ENCODE data around the gene APOBEC3B. TPM values are rescaled to one million over a fixed set of nuclear protein-coding genes. Genes with fewer than 3 reads are reported as not detected.
"Not testable (repeated sequence)": the region's sequence is repeated elsewhere in the genome, so short reads cannot be mapped to it uniquely, and the experiment has no call there.

APOBEC3B gene
- total RNA-seq, 1 experiment from 2014 or later, result 11.3 TPM

DNA sequence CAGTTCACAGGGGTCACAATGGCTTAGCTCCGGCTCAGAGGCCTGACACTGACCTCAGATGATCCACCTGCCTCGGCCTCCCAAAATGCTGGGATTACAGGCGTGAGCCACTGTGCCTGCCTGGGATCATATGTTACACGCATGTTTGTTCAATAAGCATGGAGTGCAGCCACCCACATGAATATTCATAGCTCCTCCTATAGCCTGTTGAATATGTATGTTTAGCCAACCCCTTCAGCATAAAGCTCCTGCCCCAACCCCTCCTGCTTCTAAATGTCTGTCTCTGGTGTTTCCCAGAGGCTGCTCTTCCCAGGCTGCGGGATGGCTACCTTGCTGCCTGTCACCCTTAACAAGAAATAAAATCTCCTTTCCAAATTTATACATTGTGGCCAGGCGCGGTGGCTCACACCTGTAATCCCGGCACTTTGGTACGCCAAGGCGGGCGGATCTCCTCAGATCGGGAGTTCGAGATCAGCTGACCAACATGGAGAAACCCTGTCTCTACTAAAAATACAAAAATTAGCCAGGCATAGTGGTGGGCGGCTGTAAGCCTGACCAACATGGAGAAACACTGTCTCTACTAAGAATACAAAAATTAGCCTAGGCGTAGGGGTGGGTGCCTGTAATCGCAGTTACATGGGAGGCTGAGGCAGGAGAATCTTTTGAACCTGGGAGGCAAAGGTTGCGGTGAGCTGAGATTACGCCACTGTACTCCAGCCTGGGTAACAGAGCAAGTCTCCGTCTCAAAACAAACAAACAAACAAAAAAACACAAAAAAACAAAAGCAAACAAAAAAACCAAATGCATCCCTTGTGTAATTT lies 57.4 kb downstream of the APOBEC3B start:
- POLR2A ChIA-PET (ENCODE audit: unreplicated experiment), result no interaction called here
- no TSS peak for BruUV-seq (replicated peaks)
- TF ChIP-seq EZH2phosphoT487 (IDR thresholded peaks at IDR 0.05; ENCODE audit: borderline replicate concordance, low read length), result no peak
- TF ChIP-seq EZH2 (IDR thresholded peaks at IDR 0.05; ENCODE audit: low read length, unreplicated experiment), result no peak
- Histone ChIP-seq H3K79me2 (ENCODE audit: low read length) (no peaks in the 10 kb centered on the region), H3K9ac (ENCODE audit: low read length) (no peak overlapping the region), H3K27ac (ENCODE audit: low read length) (no peak overlapping the region), H3K4me3 (ENCODE audit: low read length) (no peak overlapping the region), H4K20me1 (ENCODE audit: low read length) (no peaks in the 10 kb centered on the region), H3F3A (ENCODE audit: low read length, unreplicated experiment) (no peaks in the 10 kb centered on the region), H3K4me2 (ENCODE audit: low read length) (no peak overlapping the region), H3K36me3 (ENCODE audit: low read depth, low read length) (no peaks in the 10 kb centered on the region), H3K4me1 (ENCODE audit: insufficient read depth, low read length) (no peaks in the 10 kb centered on the region), H2AFZ (ENCODE audit: low read length) (no peak overlapping the region), H3K27me3 (ENCODE audit: low read length) (no peaks in the 10 kb centered on the region), H3K9me2 (replicated peaks; ENCODE audit: low read length) (no peaks in the 10 kb centered on the region), H3K9me3 (ENCODE audit: low read length) (no peaks in the 10 kb centered on the region)
- CTCF ChIA-PET, result no interaction called here
- DNase-seq (no peak), ATAC-seq (no peak)
- intact Hi-C loops (cut with micrococcal nuclease), result no loop called here

GRCh38 chr22:39040155-39040537 lies 58.0 kb downstream of the APOBEC3B start:
- H3K4me1 ChIP-seq (ENCODE audit: insufficient read depth, low read length); H3K9me3 ChIP-seq (ENCODE audit: low read length); H2AFZ ChIP-seq (ENCODE audit: low read length); ATAC-seq; H3K9me2 ChIP-seq (replicated peaks; ENCODE audit: low read length); BruUV-seq (replicated peaks); H3K27me3 ChIP-seq (ENCODE audit: low read length); H3K27ac ChIP-seq (ENCODE audit: low read length); H3K79me2 ChIP-seq (ENCODE audit: low read length); CTCF ChIA-PET; H3K36me3 ChIP-seq (ENCODE audit: low read depth, low read length); H3K4me2 ChIP-seq (ENCODE audit: low read length); H4K20me1 ChIP-seq (ENCODE audit: low read length); H3K4me3 ChIP-seq (ENCODE audit: low read length); intact Hi-C loops (cut with micrococcal nuclease); H3F3A ChIP-seq (ENCODE audit: low read length, unreplicated experiment); POLR2A ChIA-PET (ENCODE audit: unreplicated experiment); H3K9ac ChIP-seq (ENCODE audit: low read length); DNase-seq: not testable (repeated sequence)

- intact Hi-C loops (cut with micrococcal nuclease); H3K4me3 ChIP-seq (ENCODE audit: low read length); H3K9me2 ChIP-seq (replicated peaks; ENCODE audit: low read length); H3K9me3 ChIP-seq (ENCODE audit: low read length); H3K79me2 ChIP-seq (ENCODE audit: low read length); H3K27me3 ChIP-seq (ENCODE audit: low read length); H3K27ac ChIP-seq (ENCODE audit: low read length); DNase-seq; H3K9ac ChIP-seq (ENCODE audit: low read length); ATAC-seq; H3K4me2 ChIP-seq (ENCODE audit: low read length); H3F3A ChIP-seq (ENCODE audit: low read length, unreplicated experiment); H3K4me1 ChIP-seq (ENCODE audit: insufficient read depth, low read length); H4K20me1 ChIP-seq (ENCODE audit: low read length); H2AFZ ChIP-seq (ENCODE audit: low read length); CTCF ChIA-PET; POLR2A ChIA-PET (ENCODE audit: unreplicated experiment); H3K36me3 ChIP-seq (ENCODE audit: low read depth, low read length); BruUV-seq (replicated peaks): not testable (repeated sequence)
Measured at GRCh38 chr22:39040538-39041296, 58.6 kb downstream of the APOBEC3B start, which contains the start of gene APOBEC3F. TSS of gene APOBEC3F (plus strand) at chr22:39040864. CDS start at chr22:39040961, 97 bp downstream.

DNA sequence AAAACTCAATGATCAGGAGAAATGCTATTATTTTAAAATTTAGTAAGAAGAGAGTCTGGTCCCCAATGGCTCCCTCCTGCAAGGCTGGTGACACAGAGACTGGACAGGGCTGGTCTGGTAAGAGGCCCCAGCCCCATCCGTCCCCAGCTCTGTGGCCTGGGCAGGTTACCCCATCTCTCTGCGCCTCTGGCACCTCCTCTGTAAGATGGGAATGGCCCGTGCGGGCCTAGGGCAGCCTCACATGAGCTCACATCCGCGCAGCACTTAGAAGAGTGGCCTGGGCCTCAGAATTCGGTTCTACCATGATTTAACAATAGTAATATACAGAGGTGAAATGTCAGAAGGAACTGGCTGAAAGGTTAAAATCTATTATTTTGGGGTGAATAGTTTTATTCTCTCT lies 59.8 kb downstream of the APOBEC3B start:
- no peaks in the 10 kb centered on the region for H3K36me3 ChIP-seq (ENCODE audit: low read depth, low read length)

More for the DNA sequence above, 59.8 kb downstream of the APOBEC3B start:
- Histone ChIP-seq H3K4me3 (ENCODE audit: low read length) (no peak overlapping the region), H3K27ac (ENCODE audit: low read length) (no peak overlapping the region), H3F3A (ENCODE audit: low read length, unreplicated experiment) (no peaks in the 10 kb centered on the region), H3K9me2 (replicated peaks; ENCODE audit: low read length) (no peaks in the 10 kb centered on the region), H3K79me2 (ENCODE audit: low read length) (no peaks in the 10 kb centered on the region), H4K20me1 (ENCODE audit: low read length) (no peaks in the 10 kb centered on the region), H3K9ac (ENCODE audit: low read length) (no peak overlapping the region), H3K4me2 (ENCODE audit: low read length) (no peak overlapping the region), H2AFZ (ENCODE audit: low read length) (no peak overlapping the region), H3K4me1 (ENCODE audit: insufficient read depth, low read length) (no peaks in the 10 kb centered on the region), H3K9me3 (ENCODE audit: low read length) (no peaks in the 10 kb centered on the region), H3K27me3 (ENCODE audit: low read length) (no peaks in the 10 kb centered on the region)
- BruUV-seq (replicated peaks), result no TSS peak
- intact Hi-C loops (cut with micrococcal nuclease), result no loop called here
- ATAC-seq, result no peak
- no peak for DNase-seq
- ChIA-PET CTCF (no interaction called here), POLR2A (ENCODE audit: unreplicated experiment) (no interaction called here)
- no peak for TF ChIP-seq EZH2 (IDR thresholded peaks at IDR 0.05; ENCODE audit: low read length, unreplicated experiment)
- TF ChIP-seq EZH2phosphoT487 (IDR thresholded peaks at IDR 0.05; ENCODE audit: borderline replicate concordance, low read length), result no peak
- TF ChIP-seq, protein P1, sequence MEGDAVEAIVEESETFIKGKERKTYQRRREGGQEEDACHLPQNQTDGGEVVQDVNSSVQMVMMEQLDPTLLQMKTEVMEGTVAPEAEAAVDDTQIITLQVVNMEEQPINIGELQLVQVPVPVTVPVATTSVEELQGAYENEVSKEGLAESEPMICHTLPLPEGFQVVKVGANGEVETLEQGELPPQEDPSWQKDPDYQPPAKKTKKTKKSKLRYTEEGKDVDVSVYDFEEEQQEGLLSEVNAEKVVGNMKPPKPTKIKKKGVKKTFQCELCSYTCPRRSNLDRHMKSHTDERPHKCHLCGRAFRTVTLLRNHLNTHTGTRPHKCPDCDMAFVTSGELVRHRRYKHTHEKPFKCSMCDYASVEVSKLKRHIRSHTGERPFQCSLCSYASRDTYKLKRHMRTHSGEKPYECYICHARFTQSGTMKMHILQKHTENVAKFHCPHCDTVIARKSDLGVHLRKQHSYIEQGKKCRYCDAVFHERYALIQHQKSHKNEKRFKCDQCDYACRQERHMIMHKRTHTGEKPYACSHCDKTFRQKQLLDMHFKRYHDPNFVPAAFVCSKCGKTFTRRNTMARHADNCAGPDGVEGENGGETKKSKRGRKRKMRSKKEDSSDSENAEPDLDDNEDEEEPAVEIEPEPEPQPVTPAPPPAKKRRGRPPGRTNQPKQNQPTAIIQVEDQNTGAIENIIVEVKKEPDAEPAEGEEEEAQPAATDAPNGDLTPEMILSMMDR (conservative IDR thresholded peaks at IDR 0.05; ENCODE audit: low read depth, low read length), result no peak

All from PC-3 (cell line).